Spleen (tissue), 7 donors: Measurements from ENCODE around the gene RXFP1.
A peak's percentile ranks its signal among the peaks of the same experiment; 100 is the strongest.

Experiments
- POLR2A ChIP-seq, 3 donors: fragments of 450-650 bp; IDR thresholded peaks; one replicate each; pipeline ENCODE4 v1.5.1; 2017; ENCODE audit warnings: antibody characterized with exemption in 3 of 3, mild to moderate bottlenecking in 1 of 3
- POLR2AphosphoS5 ChIP-seq, 3 donors: sonication (generic); formaldehyde crosslinking; IDR thresholded peaks; one replicate each; pipeline ENCODE4 v1.5.1; 2017; ENCODE audit warnings: antibody characterized with exemption in 3 of 3
- TF ChIP-seq, protein P1 (sequence below), 11 experiments: fragments of 200-600 bp in 7 of 11; fragments of 450-650 bp in 4 of 11; sonication (generic) in 4 of 11; IDR thresholded peaks in 8 of 11; conservative IDR thresholded peaks in 3 of 11; 1 replicate in 7 of 11; 2 replicates in 4 of 11; pipeline versions ENCODE4 v1.4.0 to v1.8.0; 2016 to 2021; ENCODE audit warnings: antibody characterized with exemption in 11 of 11, inconsistent platforms in 4 of 11, mild to moderate bottlenecking in 1 of 11
- donor health status: DM: no; HTN: no; CAD: no; lungs with moderate emphysema.
- donor health status: DM: no; HTN: no; CAD: no.
- donor health status: DM: no; HTN: no; CAD: no.

DNA sequence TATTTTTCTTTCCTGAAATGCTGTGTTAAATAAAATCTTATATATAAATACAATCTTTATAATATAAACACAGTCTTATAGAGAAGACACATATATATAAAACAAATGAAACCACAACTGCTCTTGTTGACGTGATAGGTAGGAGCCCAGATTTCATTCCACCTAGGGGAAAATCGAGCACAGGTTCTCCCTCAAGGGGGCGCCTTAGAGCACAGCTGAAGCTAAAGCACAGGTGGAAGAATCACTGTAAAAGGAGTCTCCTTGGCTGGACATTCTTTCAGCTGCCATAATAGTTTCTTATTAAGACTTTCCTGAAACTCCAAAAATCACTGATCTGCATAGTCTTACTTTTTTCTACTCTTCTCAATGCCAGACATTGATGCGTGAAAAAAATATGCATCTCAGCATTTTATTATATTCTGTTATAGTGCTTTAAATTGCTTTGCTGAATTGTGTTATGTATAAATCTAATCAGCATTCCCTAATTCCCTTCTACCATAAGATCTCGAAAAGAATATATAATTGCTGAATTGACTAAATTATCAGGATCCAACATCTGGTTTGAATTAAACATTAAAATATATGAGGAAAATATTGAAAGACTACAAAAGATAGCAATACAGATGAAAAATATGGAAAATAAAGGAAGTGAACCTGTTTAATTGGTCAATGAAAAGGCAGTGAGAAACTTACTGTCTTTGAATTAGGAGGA is 25.5 kb upstream of the RXFP1 start:
- TF ChIP-seq, protein P1, sequence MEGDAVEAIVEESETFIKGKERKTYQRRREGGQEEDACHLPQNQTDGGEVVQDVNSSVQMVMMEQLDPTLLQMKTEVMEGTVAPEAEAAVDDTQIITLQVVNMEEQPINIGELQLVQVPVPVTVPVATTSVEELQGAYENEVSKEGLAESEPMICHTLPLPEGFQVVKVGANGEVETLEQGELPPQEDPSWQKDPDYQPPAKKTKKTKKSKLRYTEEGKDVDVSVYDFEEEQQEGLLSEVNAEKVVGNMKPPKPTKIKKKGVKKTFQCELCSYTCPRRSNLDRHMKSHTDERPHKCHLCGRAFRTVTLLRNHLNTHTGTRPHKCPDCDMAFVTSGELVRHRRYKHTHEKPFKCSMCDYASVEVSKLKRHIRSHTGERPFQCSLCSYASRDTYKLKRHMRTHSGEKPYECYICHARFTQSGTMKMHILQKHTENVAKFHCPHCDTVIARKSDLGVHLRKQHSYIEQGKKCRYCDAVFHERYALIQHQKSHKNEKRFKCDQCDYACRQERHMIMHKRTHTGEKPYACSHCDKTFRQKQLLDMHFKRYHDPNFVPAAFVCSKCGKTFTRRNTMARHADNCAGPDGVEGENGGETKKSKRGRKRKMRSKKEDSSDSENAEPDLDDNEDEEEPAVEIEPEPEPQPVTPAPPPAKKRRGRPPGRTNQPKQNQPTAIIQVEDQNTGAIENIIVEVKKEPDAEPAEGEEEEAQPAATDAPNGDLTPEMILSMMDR (IDR thresholded peaks at IDR 0.05 in 8 of 11, conservative IDR thresholded peaks at IDR 0.05 in 3 of 11) = peak in 5 of 11 experiments; percentile 36 to 61 (median 46)
- no peak for TF ChIP-seq POLR2A (IDR thresholded peaks at IDR 0.05)
- no peak for TF ChIP-seq POLR2AphosphoS5 (IDR thresholded peaks at IDR 0.05)
